ENCODE data around the gene SNX17.

DNA sequence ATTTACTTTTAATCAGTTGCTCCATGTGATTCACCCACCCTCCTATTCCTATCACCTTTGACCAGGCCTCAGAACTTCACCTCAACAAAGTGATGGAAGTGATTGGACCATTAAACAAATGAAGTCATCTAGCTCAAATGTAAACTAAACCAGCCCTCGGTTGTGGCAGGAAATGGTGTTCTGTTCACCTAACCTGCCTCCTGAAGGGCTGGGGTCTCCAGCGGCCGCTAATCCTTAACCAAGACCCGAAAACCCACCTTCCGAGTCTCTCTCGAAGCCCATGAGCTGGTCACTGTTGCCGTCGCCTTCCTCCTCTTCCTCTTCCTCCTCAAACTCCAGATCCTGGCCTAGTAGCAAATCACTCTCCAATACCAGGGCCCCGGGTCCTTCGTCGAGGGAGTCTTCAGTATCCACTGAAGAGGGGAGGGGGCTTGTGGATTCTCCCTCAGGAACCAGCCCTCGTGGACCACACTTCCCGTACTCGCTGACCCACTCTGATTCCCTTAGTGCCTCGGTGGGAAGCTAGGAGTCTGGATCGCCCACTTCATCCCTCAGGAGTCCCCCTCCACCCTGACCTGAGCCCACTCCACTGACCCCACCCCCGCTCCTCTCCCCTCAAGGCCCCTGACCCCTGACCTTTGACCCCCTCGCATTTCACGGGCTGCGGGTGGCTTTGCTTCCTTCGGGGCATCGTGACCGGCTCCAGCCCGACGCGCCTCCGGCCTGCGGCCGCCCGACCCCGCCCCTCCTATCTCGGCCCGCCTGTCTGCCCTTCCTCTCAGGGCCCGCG, 9.6 kb downstream of the SNX17 start:
- no peak for TF ChIP-seq CTCF (IDR thresholded peaks at IDR 0.05)
- peak in 1 of 2 donors; percentile 49 for TF ChIP-seq POLR2AphosphoS5 (IDR thresholded peaks at IDR 0.05)
- no peak for TF ChIP-seq EP300 (IDR thresholded peaks at IDR 0.05)
- TF ChIP-seq POLR2A (IDR thresholded peaks at IDR 0.05; ENCODE audit: low read depth), result no peak

All from esophagus muscularis mucosa (tissue), 4 donors.